ENCODE data around the gene ADPRHL1.
A peak's percentile ranks its signal among the peaks of the same experiment; 100 is the strongest.
"Not testable (repeated sequence)": the region's sequence is repeated elsewhere in the genome, so short reads cannot be mapped to it uniquely, and the experiment has no call there.

Gene ADPRHL1

GRCh38 chr13:113451951-113452421 is 1.3 kb downstream of the ADPRHL1 start:
- in situ Hi-C loops (cut with HindIII; ENCODE audit: low sequenced_read_pairs) = no loop called here
- no peak overlapping the region for H3K4me3 ChIP-seq (ENCODE audit: low read depth, low read length)
- DNase-seq (ENCODE audit: low read depth) = no peak
- TF ChIP-seq CTCF (IDR thresholded peaks at IDR 0.05; ENCODE audit: low read depth, low read length, missing control alignments) = no peak

DNA sequence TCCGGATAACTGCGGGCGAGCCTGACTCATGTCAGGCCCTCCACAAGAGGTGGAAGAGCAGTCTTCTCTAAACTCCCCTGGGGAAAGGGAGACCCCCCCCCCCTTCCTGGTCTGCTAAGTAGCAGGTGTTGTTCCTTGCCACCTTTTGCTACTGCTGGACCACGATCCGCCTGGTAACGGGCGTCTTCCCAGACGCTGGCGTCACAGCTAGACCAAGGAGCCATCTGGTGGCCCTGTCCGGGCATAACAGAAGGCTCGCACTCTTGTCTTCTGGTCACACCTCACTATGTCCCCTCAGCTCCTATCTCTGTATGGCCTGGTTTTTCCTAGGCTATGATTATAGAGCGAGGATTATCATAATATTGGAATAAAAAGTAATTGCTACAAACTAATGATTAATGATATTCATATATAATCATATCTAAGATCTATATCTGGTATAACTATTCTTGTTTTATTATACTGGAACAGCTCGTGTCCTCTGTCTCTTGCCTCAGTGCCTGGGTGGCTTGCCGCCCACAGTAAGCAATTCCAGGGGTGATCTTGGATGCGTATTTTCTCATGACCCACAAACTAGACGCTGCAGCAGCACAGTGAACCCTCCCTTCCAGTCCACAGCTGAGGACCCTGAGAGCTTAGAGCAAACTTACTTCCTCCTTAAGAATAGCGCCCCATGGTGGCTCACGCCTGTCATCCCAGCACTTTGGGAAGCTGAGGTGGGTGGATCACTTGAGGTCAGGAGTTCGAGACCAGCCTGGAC is 2.2 kb downstream of the ADPRHL1 start:
- H3K4me3 ChIP-seq (ENCODE audit: low read depth, low read length); in situ Hi-C loops (cut with HindIII; ENCODE audit: low sequenced_read_pairs); DNase-seq (ENCODE audit: low read depth): not testable (repeated sequence)
- TF ChIP-seq CTCF (IDR thresholded peaks at IDR 0.05; ENCODE audit: low read depth, low read length, missing control alignments) = peak; percentile 47

DNA sequence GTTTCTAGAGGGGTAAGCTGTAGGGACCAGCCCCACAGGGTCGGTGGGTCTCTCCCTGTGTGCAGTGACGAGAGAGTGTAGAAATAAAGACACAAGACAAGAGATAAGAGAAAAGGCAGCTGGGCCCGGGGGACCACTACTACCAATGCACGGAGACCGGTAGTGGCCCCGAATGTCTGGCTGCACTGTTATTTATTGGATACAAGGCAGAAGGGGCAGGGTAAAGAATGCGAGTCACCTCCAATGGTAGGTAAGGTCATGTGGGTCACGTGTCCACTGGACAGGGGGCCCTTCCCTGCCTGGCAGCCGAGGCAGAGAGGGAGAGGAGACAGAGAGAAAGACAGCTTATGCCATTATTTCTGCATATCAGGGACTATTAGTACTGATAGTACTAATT is 2.9 kb downstream of the ADPRHL1 start:
- in situ Hi-C loops (cut with HindIII; ENCODE audit: low sequenced_read_pairs); H3K4me3 ChIP-seq (ENCODE audit: low read depth, low read length); DNase-seq (ENCODE audit: low read depth): not testable (repeated sequence)

GRCh38 chr13:113449693-113450347 is 3.5 kb downstream of the ADPRHL1 start:
- H3K4me3 ChIP-seq (ENCODE audit: low read depth, low read length) = no peak overlapping the region
- no peak for TF ChIP-seq CTCF (IDR thresholded peaks at IDR 0.05; ENCODE audit: low read depth, low read length, missing control alignments)
- peak; percentile 28 for DNase-seq (ENCODE audit: low read depth)
- in situ Hi-C loops (cut with HindIII; ENCODE audit: low sequenced_read_pairs) = no loop called here

DNA sequence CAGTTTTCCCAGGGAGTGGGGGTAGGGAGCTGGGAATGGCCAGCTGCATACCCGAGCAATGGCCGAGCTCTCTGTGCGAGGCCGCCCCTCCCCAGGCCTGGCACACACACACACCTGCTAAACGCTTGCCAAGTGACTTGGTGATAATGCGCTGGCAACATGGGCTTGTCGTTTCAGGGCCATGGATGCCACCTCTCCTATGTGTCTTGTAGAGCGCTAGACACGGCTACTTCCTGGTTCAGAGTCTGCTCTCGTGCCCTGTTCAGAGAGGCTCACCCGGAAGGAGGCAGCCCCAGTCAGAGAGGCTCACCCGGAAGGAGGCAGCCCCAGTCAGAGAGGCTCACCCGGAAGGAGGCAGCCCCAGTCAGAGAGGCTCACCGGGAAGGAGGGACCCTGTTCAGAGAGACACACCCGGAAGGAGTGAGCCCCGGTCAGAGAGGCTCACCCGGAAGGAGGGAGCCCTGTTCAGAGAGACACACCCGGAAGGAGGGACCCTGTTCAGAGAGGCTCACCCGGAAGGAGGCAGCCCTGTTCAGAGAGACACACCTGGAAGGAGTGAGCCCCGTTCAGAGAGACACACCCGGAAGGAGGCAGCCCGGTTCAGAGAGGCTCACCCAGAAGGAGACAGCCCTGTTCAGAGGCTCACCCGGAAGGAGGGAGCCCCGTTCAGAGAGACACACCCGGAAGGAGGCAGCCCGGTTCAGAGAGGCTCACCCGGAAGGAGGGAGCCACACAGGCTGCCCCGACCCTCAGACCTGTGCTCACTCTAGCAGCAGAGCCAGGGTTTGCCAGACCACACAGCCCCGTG is 4.2 kb downstream of the ADPRHL1 start:
- H3K4me3 ChIP-seq (ENCODE audit: low read depth, low read length) = no peak overlapping the region
- DNase-seq (ENCODE audit: low read depth) = no peak
- TF ChIP-seq CTCF (IDR thresholded peaks at IDR 0.05; ENCODE audit: low read depth, low read length, missing control alignments) = no peak
- in situ Hi-C loops (cut with HindIII; ENCODE audit: low sequenced_read_pairs) = no loop called here

GRCh38 chr13:113448545-113448884 is 4.8 kb downstream of the ADPRHL1 start:
- no peak overlapping the region for H3K4me3 ChIP-seq (ENCODE audit: low read depth, low read length)
- in situ Hi-C loops (cut with HindIII; ENCODE audit: low sequenced_read_pairs) = no loop called here
- DNase-seq (ENCODE audit: low read depth) = no peak
- TF ChIP-seq CTCF (IDR thresholded peaks at IDR 0.05; ENCODE audit: low read depth, low read length, missing control alignments) = no peak

Measured in astrocyte of the cerebellum (primary cell).